GM19455 (cell line): ENCODE results near the gene ZNF808.
"Not testable (repeated sequence)": the region's sequence is repeated elsewhere in the genome, so short reads cannot be mapped to it uniquely, and the experiment has no call there.

Source experiments
- ATAC-seq: cut with Tn5 transposase; IDR thresholded peaks from one replicate; pipeline ENCODE4 v1.9.1; 2021; ENCODE audit not compliant: unreplicated experiment

The ZNF808 gene

DNA sequence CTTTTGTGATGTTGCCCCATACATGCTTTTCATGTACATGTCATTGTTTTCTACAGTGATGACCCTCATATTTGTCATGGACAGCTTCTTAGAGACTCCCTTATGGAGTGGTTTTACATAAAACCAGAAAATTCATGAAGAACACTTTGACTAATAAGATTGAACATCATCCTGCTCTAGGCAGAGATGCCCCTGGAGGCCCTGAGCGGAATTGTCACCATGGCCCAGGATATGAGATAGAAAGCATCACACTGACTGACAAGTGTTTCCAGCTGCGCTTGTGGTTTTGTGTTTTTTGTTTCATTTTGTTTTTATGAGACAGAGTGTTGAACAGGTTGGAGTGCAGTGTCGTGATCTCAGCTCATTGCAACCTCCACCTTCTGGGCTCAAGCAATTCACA, 64.8 kb downstream of the ZNF808 start:
- no peak for ATAC-seq

DNA sequence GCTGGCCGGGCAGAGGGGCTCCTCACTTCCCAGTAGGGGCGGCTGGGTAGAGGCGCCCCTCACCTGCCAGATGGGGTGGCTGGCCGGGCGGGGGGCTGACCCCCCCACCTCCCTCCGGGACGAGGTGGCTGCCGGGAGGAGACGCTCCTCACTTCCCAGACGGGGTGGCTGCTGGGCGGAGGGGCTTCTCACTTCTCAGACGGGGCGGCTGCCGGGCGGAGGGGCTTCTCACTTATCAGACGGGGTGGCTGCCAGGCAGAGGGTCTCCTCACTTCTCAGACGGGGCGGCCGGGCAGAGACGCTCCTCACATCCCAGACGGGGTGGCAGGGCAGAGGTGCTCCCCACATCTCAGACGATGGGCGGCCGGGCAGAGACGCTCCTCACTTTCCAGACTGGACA, 66.0 kb downstream of the ZNF808 start:
- not testable (repeated sequence) for ATAC-seq

DNA sequence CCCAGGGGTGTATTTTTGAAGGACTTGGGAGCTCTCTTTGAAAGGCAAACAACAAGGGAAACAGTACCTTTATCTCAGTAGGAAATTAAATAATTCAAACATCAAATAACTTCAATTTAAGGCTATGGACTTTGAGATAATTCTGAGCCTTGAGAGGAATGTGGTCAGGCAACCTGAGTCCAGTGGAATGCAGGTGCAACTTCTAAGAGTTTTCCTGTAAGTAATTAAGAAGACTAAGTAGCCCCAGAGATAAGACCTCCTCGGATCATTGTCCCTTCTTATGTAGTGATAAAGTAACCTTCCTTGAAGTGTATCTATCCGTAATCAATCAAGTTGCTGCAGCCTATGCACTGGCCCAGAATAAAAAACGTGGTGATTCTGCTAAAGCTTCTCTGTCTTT, 71.8 kb downstream of the ZNF808 start:
- ATAC-seq: no peak

DNA sequence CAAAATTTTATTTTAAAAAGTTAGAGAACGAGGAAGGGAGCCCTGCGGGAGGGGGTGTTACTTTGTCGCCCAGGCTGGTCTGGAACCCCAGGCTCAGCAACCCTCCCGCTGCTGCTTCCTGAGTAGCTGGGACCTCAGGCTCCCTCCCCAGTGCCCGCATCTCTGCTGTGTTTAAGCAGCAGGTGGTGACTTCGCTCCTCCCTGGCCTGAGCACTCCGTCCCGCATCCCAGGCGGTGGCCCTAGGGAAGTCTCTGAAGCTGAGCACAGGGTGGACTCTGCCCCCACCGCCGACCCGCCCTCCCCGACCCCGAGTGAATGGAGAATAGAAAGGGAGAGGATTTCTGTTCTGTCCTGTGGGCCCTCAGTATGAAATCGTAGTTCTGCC, 73.2 kb downstream of the ZNF808 start:
- peak; percentile 28 for ATAC-seq

DNA sequence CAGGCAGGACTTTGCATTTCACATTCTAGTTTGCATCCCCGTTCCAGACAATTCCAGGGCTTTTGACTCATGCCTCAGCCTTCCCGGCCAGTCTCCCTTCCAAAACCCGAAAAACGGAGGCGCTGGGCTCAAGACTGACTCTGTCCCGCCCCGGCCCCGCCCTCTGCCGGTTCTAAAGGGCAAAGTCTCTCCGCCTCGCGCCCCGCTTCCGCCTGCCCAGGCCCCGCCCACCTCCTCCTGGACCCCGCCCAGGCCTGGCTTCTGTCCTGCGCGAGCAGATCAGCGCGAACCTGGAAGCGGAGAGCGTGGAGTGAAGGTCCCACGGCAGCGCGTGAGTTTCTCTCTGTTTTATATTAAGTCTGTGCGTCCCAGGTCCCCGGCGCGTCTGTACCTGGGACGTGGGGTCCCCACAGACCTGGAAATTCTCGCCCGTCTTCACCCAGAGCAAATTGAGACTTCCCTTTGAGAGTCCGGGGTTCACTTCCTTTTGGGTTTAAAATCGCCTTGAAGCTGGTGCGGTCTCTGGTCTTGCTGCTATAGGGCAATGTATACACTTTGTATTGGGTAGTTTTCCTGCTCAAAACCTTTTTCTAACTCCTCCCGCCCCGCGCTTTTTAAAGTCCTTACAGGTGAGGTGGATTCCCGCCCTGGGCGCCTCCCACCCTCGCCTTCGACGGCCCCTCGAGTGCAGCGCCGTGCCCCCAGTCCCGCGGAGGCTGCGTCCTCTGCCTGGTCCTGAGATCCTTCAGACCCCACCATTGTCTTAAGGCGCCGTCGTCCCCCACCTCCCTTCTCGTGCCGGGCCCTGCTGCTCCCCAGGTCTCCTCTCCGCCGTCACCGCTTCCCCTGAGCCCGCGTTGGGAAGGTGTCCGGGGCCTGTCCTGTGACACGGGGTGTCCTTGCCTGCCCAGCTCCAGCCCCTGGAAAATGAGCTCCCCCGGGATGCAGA, 73.8 kb downstream of the ZNF808 start:
- peak; percentile 91 for ATAC-seq

DNA sequence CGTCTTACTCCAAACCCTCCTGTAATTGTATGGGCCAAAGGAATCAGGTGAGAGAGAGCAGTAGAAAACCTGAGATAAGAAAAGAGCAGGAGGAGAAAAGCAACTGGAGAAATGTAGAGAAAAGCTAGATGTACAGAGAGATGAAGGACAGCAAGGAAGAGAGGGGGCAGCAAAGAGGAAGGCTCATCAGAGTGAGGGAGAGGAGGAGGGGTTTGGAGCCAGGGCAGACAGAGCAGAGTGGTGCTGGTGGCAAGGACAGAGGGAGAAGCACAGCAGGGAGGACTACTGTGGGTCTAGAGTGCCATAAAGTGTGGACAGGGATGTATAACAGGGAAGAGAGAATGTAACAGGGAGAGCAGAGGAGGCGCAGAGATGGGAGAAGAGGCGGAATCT, 74.5 kb downstream of the ZNF808 start:
- ATAC-seq: not testable (repeated sequence)

DNA sequence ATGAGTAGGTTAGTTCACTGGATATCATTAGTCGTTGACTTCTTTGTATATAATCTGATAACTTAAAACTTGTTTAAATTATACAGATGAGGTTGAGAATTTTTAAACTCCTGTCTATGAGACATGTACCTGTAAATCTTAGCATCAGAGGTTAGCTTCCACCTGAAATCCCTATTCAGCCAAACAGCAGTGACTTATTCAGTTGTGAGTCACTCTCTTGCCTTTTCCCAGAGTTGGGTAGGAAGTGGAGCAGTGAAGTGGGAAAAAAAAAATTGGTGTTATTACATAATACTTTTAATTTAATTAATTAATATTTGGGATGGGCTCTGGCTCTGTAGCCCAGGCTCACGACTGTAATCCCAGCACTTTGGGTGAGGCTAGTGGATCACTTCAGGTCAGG, 75.5 kb downstream of the ZNF808 start:
- no peak for ATAC-seq

DNA sequence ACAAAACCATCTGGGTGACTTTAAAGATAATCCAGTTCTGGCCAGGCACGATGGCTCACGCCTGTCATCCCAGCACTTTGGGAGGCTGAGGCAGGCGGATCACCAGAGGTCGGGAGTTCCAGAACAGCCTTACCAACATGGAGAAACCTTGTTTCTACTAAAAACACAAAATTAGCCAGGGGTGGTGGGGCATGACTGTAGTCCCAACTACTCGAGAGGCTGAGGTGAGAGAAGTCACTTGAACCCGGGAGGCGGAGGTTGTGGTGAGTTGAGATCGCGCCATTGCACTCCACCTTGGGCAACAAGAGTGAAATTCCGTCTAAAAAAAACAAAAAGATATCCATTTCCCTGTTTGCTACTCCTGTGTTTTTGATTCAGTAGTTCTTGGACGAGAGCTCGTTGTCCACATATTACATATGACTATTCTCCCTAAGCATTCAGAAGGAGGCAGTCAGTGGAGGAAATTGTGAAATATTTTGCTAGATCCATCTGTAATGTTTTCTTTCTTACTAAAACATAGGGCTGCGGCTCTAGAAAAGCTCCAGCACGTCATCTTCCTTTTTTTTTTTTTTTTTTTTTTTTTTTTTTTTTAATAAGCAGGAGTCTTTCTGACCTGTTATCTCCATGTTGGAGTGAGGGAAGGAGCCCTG, 76.2 kb downstream of the ZNF808 start:
- ATAC-seq: no peak
